ENCODE results near the gene UBE2H. TPM values are rescaled to one million over a fixed set of nuclear protein-coding genes. Genes with fewer than 3 reads are reported as not detected.
"Not testable (repeated sequence)": the region's sequence is repeated elsewhere in the genome, so short reads cannot be mapped to it uniquely, and the experiment has no call there.

The UBE2H gene
- total and polyA plus RNA-seq, 12 donors = 26.0 to 222 (median 159) TPM

- DNase-seq = peak in 1 of 2 donors; percentile 36
- peak; percentile 22 to 81 (median 70) for ATAC-seq
- H3K27me3 ChIP-seq = no peaks in the 10 kb centered on the region
- no peaks in the 10 kb centered on the region for H3K36me3 ChIP-seq
- peak overlapping the region; percentile 69 to 91 (median 86) for H3K27ac ChIP-seq
- intact Hi-C loops (cut with DNase I) = loop anchor here in 2 of 10 donors (5.0 to 10.0 kb wide), 2 partner anchors 88 to 91 kb away; partner anchors contain the start of gene UBE2H (in 2 of the 2)
- no peaks in the 10 kb centered on the region for H3K9me3 ChIP-seq
- H3K4me1 ChIP-seq = peaks cover 24 to 93% (median 80%) of the 10 kb centered on the region in 9 donors
- TF ChIP-seq, protein P1, sequence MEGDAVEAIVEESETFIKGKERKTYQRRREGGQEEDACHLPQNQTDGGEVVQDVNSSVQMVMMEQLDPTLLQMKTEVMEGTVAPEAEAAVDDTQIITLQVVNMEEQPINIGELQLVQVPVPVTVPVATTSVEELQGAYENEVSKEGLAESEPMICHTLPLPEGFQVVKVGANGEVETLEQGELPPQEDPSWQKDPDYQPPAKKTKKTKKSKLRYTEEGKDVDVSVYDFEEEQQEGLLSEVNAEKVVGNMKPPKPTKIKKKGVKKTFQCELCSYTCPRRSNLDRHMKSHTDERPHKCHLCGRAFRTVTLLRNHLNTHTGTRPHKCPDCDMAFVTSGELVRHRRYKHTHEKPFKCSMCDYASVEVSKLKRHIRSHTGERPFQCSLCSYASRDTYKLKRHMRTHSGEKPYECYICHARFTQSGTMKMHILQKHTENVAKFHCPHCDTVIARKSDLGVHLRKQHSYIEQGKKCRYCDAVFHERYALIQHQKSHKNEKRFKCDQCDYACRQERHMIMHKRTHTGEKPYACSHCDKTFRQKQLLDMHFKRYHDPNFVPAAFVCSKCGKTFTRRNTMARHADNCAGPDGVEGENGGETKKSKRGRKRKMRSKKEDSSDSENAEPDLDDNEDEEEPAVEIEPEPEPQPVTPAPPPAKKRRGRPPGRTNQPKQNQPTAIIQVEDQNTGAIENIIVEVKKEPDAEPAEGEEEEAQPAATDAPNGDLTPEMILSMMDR (IDR thresholded peaks at IDR 0.05) = no peak
- WGBS, 2 donors = 22 to 23% methylated on average over 3 of the region's 3 CpGs
- no peak overlapping the region for H3K4me3 ChIP-seq
These were observed 88.7 kb downstream of the UBE2H start for GRCh38 chr7:129864042-129864441.

DNA sequence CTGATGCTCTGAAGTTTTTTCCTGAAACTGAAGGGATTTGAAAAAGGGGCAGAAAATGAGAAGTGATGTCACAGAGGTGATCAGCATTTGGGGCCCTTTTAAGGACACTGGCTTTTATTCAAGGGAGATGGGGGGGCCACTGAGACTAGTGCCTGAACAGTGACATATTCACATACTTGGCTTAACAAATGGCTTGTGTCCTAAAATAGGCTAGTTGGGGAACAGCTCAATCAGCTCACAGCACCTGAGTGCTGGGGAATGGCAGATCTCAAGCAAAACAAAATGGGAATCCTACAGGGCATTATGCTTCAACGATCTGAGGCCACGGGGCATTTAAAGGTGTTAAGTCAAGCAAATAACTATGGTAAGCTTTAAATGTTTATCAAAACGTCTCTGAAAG lies 90.1 kb downstream of the UBE2H start:
- intact Hi-C loops (cut with DNase I) = loop anchor here in 2 of 10 donors (5.0 to 10.0 kb wide), 2 partner anchors 90 to 92 kb away; partner anchors contain the start of gene UBE2H (in 2 of the 2)
- peak overlapping the region; percentile 69 to 91 (median 86) for H3K27ac ChIP-seq
- H3K27me3 ChIP-seq = no peaks in the 10 kb centered on the region
- ATAC-seq (peak; percentile 64 to 87 (median 78)), DNase-seq (peak in 1 of 2 donors; percentile 31)
- no peaks in the 10 kb centered on the region for H3K36me3 ChIP-seq
- TF ChIP-seq, protein P1 (IDR thresholded peaks at IDR 0.05) = no peak
- H3K9me3 ChIP-seq = no peaks in the 10 kb centered on the region
- peaks cover 25 to 94% (median 90%) of the 10 kb centered on the region in 9 donors for H3K4me1 ChIP-seq
- H3K4me3 ChIP-seq = no peak overlapping the region
- WGBS, 2 donors = 21 to 54% methylated on average over 3 of the region's 3 CpGs

GRCh38 chr7:129860784-129861183 lies 92.0 kb downstream of the UBE2H start:
- H3K4me1 ChIP-seq = peaks cover 29 to 98% (median 91%) of the 10 kb centered on the region in 9 donors
- peak overlapping the region in 9 of 10 donors; percentile 23 to 91 (median 87) for H3K27ac ChIP-seq
- not testable (repeated sequence) for H3K9me3 ChIP-seq, ATAC-seq, H3K4me3 ChIP-seq, DNase-seq, H3K27me3 ChIP-seq
- 69 to 73% methylated on average over 6 of the region's 6 CpGs for WGBS, 2 donors
- peaks cover 0 to 15% (median 0%) of the 10 kb centered on the region in 9 donors for H3K36me3 ChIP-seq
- intact Hi-C loops (cut with DNase I) = loop anchor here in 2 of 10 donors (5.0 to 10.0 kb wide), 2 partner anchors 92 to 94 kb away; partner anchors contain the start of gene UBE2H (in 2 of the 2)

DNA sequence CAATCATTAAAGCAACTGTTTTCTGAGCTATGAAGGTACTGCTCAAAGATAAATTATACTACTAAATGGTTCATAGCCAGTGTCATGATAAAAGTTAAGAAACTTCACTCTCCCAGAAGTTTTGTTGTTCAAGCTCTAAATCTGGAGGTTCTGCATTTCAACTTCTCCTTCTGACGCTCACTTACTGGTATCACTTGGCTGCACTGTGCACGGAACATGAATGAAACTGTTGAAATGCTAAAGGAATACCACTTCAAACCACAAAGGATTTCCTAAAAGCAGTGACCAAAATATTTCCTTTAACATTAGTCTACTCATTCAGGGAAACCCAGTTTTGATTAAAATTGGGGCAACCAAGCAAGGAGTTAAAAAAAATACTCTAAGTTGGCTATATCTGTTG lies 93.6 kb downstream of the UBE2H start:
- peak overlapping the region in 1 of 10 donors; percentile 3 for H3K4me3 ChIP-seq
- WGBS, 2 donors = 23 to 36% methylated on average over 2 of the region's 2 CpGs
- H3K27me3 ChIP-seq = no peaks in the 10 kb centered on the region
- H3K36me3 ChIP-seq = peaks cover 0 to 17% (median 0%) of the 10 kb centered on the region in 9 donors
- ATAC-seq (peak in 1 of 8 donors; percentile 30), DNase-seq (no peak)
- intact Hi-C loops (cut with DNase I) = loop anchor here in 2 of 10 donors (5.0 kb wide), 1 partner anchor 93 kb away; the partner anchor contains the start of gene UBE2H (in 2 of the 2)
- H3K4me1 ChIP-seq = peaks cover 29 to 98% (median 84%) of the 10 kb centered on the region in 9 donors
- TF ChIP-seq, protein P1 (IDR thresholded peaks at IDR 0.05) = no peak
- peak overlapping the region; percentile 5 to 91 (median 78) for H3K27ac ChIP-seq
- H3K9me3 ChIP-seq = no peaks in the 10 kb centered on the region

DNA sequence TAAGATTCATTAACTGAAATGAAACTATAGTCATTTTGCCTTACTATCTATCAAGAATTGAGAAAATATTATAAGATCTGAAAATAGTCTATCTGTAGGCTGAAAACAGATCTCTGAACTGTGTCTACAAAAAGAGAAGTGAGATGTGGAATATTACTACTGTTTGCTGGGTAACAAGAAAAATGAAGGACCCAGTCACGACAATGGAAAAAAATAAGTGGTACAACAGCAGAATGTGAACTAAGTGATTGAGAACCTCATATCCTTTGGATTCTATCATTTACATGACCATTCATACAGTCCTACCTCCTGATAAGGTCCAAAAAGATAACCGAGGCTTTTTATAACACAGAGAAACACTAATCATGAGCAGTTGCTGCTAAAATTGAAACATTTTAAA lies 94.3 kb downstream of the UBE2H start:
- H3K36me3 ChIP-seq = peaks cover 0 to 17% (median 0%) of the 10 kb centered on the region in 9 donors
- H3K27ac ChIP-seq = peak overlapping the region in 9 of 10 donors; percentile 24 to 91 (median 87)
- ATAC-seq (peak in 1 of 8 donors; percentile 42), DNase-seq (no peak)
- H3K9me3 ChIP-seq = no peaks in the 10 kb centered on the region
- 33 to 41% methylated on average over 2 of the region's 2 CpGs for WGBS, 2 donors
- H3K27me3 ChIP-seq = no peaks in the 10 kb centered on the region
- H3K4me1 ChIP-seq = peaks cover 22 to 98% (median 84%) of the 10 kb centered on the region in 9 donors
- H3K4me3 ChIP-seq = no peak overlapping the region
- intact Hi-C loops (cut with DNase I) = loop anchor here in 2 of 10 donors (5.0 kb wide), 1 partner anchor 94 kb away; the partner anchor contains the start of gene UBE2H (in 2 of the 2)
- TF ChIP-seq, protein P1 (IDR thresholded peaks at IDR 0.05) = no peak
